ENCODE results near the gene MIEF2. TPM values are rescaled to one million over a fixed set of nuclear protein-coding genes. Genes with fewer than 3 reads are reported as not detected.

MIEF2 gene
- total RNA-seq, 6 experiments from 2014 or later: 5.9 to 10.6 (median 7.1) TPM

GRCh38 chr17:18261659-18262058, 1.2 kb downstream of the MIEF2 start:
- Histone ChIP-seq H3K27ac (peak overlapping the region in 2 of 3 donors; percentile 65 to 72), H3K4me3 (peak overlapping the region; percentile 77 to 98 (median 90)), H3K36me3 (peaks cover 0 to 29% (median 2%) of the 10 kb centered on the region in 4 donors), H3K9me3 (no peaks in the 10 kb centered on the region), H3K27me3 (no peaks in the 10 kb centered on the region), H3K4me1 (peaks cover 0 to 29% (median 12%) of the 10 kb centered on the region in 4 donors)
- intact Hi-C loops (cut with DNase I): no loop called here
- WGBS (ENCODE audit: insufficient coverage, low coverage, low lambda C conversion rate, missing lambda C conversion rate): no CpG with 5 or more reads among the region's 3 CpGs
- ATAC-seq (no peak), DNase-seq (no peak)
- TF ChIP-seq, protein P1, sequence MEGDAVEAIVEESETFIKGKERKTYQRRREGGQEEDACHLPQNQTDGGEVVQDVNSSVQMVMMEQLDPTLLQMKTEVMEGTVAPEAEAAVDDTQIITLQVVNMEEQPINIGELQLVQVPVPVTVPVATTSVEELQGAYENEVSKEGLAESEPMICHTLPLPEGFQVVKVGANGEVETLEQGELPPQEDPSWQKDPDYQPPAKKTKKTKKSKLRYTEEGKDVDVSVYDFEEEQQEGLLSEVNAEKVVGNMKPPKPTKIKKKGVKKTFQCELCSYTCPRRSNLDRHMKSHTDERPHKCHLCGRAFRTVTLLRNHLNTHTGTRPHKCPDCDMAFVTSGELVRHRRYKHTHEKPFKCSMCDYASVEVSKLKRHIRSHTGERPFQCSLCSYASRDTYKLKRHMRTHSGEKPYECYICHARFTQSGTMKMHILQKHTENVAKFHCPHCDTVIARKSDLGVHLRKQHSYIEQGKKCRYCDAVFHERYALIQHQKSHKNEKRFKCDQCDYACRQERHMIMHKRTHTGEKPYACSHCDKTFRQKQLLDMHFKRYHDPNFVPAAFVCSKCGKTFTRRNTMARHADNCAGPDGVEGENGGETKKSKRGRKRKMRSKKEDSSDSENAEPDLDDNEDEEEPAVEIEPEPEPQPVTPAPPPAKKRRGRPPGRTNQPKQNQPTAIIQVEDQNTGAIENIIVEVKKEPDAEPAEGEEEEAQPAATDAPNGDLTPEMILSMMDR (IDR thresholded peaks at IDR 0.05): no peak
- no peak for TF ChIP-seq POLR2A (IDR thresholded peaks at IDR 0.05)

DNA sequence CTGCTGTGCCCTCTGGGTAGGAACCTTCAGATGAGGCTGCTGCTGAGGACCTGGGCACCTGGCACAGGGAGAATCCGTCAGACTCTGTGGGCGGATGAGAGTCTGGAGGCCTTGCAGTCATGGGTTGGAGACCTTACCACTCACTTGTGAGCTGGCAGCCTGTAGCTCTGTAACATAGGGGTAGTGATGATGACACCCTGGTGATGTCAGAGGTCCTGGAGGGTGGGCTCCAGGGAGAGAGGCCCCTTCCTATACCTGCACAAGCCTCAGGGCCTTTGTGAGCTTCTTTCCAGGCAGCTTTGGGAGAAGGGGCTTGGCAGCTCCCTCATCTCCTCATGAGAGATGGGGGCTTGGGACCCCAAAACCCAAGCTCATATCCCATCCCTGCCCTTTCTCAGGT, 1.6 kb downstream of the MIEF2 start:
- ATAC-seq (no peak), DNase-seq (no peak)
- no CpG with 5 or more reads among the region's 2 CpGs for WGBS (ENCODE audit: insufficient coverage, low coverage, low lambda C conversion rate, missing lambda C conversion rate)
- TF ChIP-seq, protein P1 (IDR thresholded peaks at IDR 0.05): no peak
- no peak for TF ChIP-seq POLR2A (IDR thresholded peaks at IDR 0.05)
- H3K27me3 ChIP-seq: no peaks in the 10 kb centered on the region
- intact Hi-C loops (cut with DNase I): no loop called here
- H3K27ac ChIP-seq: no peak overlapping the region
- peaks cover 0 to 26% (median 10%) of the 10 kb centered on the region in 4 donors for H3K4me1 ChIP-seq
- H3K9me3 ChIP-seq: no peaks in the 10 kb centered on the region
- H3K4me3 ChIP-seq: no peak overlapping the region
- H3K36me3 ChIP-seq: peaks cover 0 to 29% (median under 1%) of the 10 kb centered on the region in 4 donors

DNA sequence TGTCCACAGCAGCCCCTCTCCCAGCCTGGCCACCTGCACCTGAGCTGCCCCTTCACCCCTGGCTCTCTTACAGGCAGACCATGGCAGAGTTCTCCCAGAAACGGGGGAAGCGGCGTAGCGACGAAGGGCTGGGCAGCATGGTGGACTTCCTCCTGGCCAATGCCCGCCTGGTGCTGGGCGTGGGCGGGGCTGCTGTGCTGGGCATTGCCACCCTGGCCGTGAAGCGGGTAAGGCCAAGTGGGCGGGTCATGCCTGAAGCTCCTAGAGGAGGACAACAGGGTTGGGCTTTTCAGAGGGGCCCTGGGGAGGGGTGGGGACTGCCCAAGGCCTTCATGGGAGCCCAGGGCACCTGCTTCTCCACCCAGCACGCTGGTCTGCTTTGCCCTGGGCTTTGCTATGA, 2.2 kb downstream of the MIEF2 start:
- Histone ChIP-seq H3K9me3 (no peaks in the 10 kb centered on the region), H3K27ac (no peak overlapping the region), H3K4me1 (peaks cover 0 to 20% (median 7%) of the 10 kb centered on the region in 4 donors), H3K27me3 (no peaks in the 10 kb centered on the region), H3K4me3 (no peak overlapping the region), H3K36me3 (peaks cover 0 to 29% (median under 1%) of the 10 kb centered on the region in 4 donors)
- TF ChIP-seq, protein P1 (IDR thresholded peaks at IDR 0.05): no peak
- TF ChIP-seq POLR2A (IDR thresholded peaks at IDR 0.05): no peak
- DNase-seq: peak in 1 of 3 donors; percentile 51
- intact Hi-C loops (cut with DNase I): no loop called here
- 75% methylated on average over 2 of the region's 12 CpGs for WGBS (ENCODE audit: insufficient coverage, low coverage, low lambda C conversion rate, missing lambda C conversion rate)
- ATAC-seq: no peak

- H3K4me3 ChIP-seq: no peak overlapping the region
- peaks cover 0 to 29% (median under 1%) of the 10 kb centered on the region in 4 donors for H3K36me3 ChIP-seq
- intact Hi-C loops (cut with DNase I): no loop called here
- no peaks in the 10 kb centered on the region for H3K27me3 ChIP-seq
- WGBS (ENCODE audit: insufficient coverage, low coverage, low lambda C conversion rate, missing lambda C conversion rate): 100% methylated on average over 2 of the region's 50 CpGs
- no peak for DNase-seq
- H3K9me3 ChIP-seq: no peaks in the 10 kb centered on the region
- no peak overlapping the region for H3K27ac ChIP-seq
- ATAC-seq: no peak
- TF ChIP-seq, protein P1 (IDR thresholded peaks at IDR 0.05): no peak
- TF ChIP-seq POLR2A (IDR thresholded peaks at IDR 0.05): no peak
- H3K4me1 ChIP-seq: peaks cover 0 to 15% (median 7%) of the 10 kb centered on the region in 4 donors
Measured at GRCh38 chr17:18263885-18264682, 3.6 kb downstream of the MIEF2 start.

Data from right lobe of liver (tissue), 6 donors.